ENCODE measurements around the gene WDR18.

GRCh38 chr19:1009981-1010538 lies 25.9 kb downstream of the WDR18 start:
- TF ChIP-seq POLR2AphosphoS5 (IDR thresholded peaks at IDR 0.05; ENCODE audit: low read depth, low read length) (no peak), REST (IDR thresholded peaks at IDR 0.05; ENCODE audit: insufficient read depth in 1 of 2, low read depth in 2 of 2, low read length in 2 of 2) (no peak), TAF1 (IDR thresholded peaks at IDR 0.05; ENCODE audit: borderline replicate concordance, insufficient read depth, low read length) (no peak)
